HepG2 (cell line): Measurements from ENCODE around the gene MUC21. TPM values are rescaled to one million over a fixed set of nuclear protein-coding genes. Genes with fewer than 3 reads are reported as not detected.

Experiments
- ATAC-seq: fragments of 200-7000 bp; cut with Tn5 transposase; 3 replicates; pipeline ENCODE4 v1.9.1; 2020; ENCODE audit warnings: mild to moderate bottlenecking, moderate library complexity
- BruUV-seq: library from RNA; stranded (reverse); fragments of 400-500 nt; replicated peaks from 2 replicates; lab custom pipeline; 2021; lab: Mats Ljungman, UMichigan
- CTCF ChIA-PET: fragments of 300-600 bp; formaldehyde crosslinking; extraction: SDS; loops from one replicate; lab custom pipeline; 2021; ENCODE audit warnings: low total read pairs, inconsistent platforms, low intra/inter-chr PET ratio; lab: Yijun Ruan, JAX
- POLR2A ChIA-PET: fragments of 350-600 bp; sonication (Branson Sonifier 250); formaldehyde crosslinking; loops from one replicate; lab custom pipeline; 2020; ENCODE audit warnings: antibody characterized with exemption, inconsistent platforms; lab: Yijun Ruan, JAX
- DNase-seq: peaks from one replicate; pipeline ENCODE4 v3.0.0-alpha.2; 2015; ENCODE audit warnings: low spot score
- FAIRE-seq: peaks from 3 replicates; lab custom pipeline; 2011; peaks lifted over from hg19 to GRCh38; lab: Jason Lieb, UNC
- H2AFZ ChIP-seq: one replicate; pipeline ENCODE4 v1.6.1; 2011; ENCODE audit warnings: low read length, inconsistent platforms
- H3K27ac ChIP-seq: fragments of 300-600 bp; 3 replicates; pipeline ENCODE4 v1.8.0; 2011; ENCODE audit warnings: mixed run types, mild to moderate bottlenecking, mixed read lengths, low read length, inconsistent platforms; ENCODE audit not compliant: insufficient read depth; ENCODE audit errors: extremely low read length
- H3K27me3 ChIP-seq, 2 experiments: fragments of 200-600 bp in 1 of 2; 2 replicates in 1 of 2; 3 replicates in 1 of 2; pipeline versions ENCODE4 v1.6.0 to v1.8.0; 2011; ENCODE audit warnings: low read length in 2 of 2, mild to moderate bottlenecking in 2 of 2, moderate library complexity in 2 of 2, inconsistent platforms in 1 of 2; ENCODE audit not compliant: insufficient read depth in 2 of 2, control insufficient read depth in 1 of 2
- H3K36me3 ChIP-seq, 2 experiments: fragments of 200-600 bp in 1 of 2; replicated peaks in 1 of 2; 2 replicates in 1 of 2; 3 replicates in 1 of 2; pipeline versions ENCODE4 v1.5.1 to v1.8.0; 2011; ENCODE audit warnings: low read length in 2 of 2, inconsistent platforms in 1 of 2; ENCODE audit not compliant: insufficient read depth in 2 of 2, control insufficient read depth in 1 of 2
- H3K4me1 ChIP-seq: 2 replicates; pipeline ENCODE4 v1.5.1; 2012; ENCODE audit warnings: low read length, inconsistent platforms; ENCODE audit not compliant: insufficient read depth
- H3K4me2 ChIP-seq: 2 replicates; pipeline ENCODE4 v1.6.0; 2011; ENCODE audit warnings: low read depth, low read length, inconsistent platforms
- H3K4me3 ChIP-seq, 3 experiments: fragments of 200-600 bp in 1 of 3; sonication (generic), shearing (Covaris generic) in 1 of 3; replicated peaks in 1 of 3; 2 replicates each; pipeline ENCODE4 v1.5.1; 2011 to 2016; ENCODE audit warnings: low read length in 3 of 3, inconsistent platforms in 2 of 3, low read depth in 2 of 3, mild to moderate bottlenecking in 2 of 3, control low read depth in 1 of 3, mixed read lengths in 1 of 3; ENCODE audit not compliant: insufficient read depth in 1 of 3
- H3K79me2 ChIP-seq: one replicate; pipeline ENCODE4 v1.6.1; 2011; ENCODE audit warnings: low read length, inconsistent platforms; ENCODE audit not compliant: insufficient read depth
- H3K9ac ChIP-seq: 2 replicates; pipeline ENCODE4 v1.6.0; 2011; ENCODE audit warnings: mild to moderate bottlenecking, low read depth, low read length, inconsistent platforms; ENCODE audit not compliant: insufficient read depth
- H3K9me3 ChIP-seq: 2 replicates; pipeline ENCODE4 v1.5.1; 2012; ENCODE audit warnings: mild to moderate bottlenecking, low read length
- H4K20me1 ChIP-seq: 2 replicates; pipeline ENCODE4 v1.6.0; 2011; ENCODE audit warnings: inconsistent platforms, mild to moderate bottlenecking, low read length, moderate library complexity; ENCODE audit not compliant: insufficient read depth
- CREB1 ChIP-seq, 2 experiments: fragments of 450-650 bp in 1 of 2; IDR thresholded peaks; 2 replicates each; pipeline ENCODE4 v1.6.1; 2016 to 2017; ENCODE audit warnings: control low read depth in 1 of 2, mild to moderate bottlenecking in 1 of 2, missing compliant biosample characterization in 1 of 2, missing genetic modification characterization in 1 of 2
- HNF4A ChIP-seq: sonication (generic); formaldehyde crosslinking; IDR thresholded peaks from 2 replicates; pipeline ENCODE4 v1.4.0; 2020; ENCODE audit warnings: missing genetic modification reagents
- RXRA ChIP-seq: sonication (generic); formaldehyde crosslinking; IDR thresholded peaks from 2 replicates; pipeline ENCODE4 v1.5.1; 2020; ENCODE audit warnings: missing genetic modification reagents
- SNAI1 ChIP-seq: sonication (generic); formaldehyde crosslinking; IDR thresholded peaks from 2 replicates; pipeline ENCODE4 v1.5.0; 2020; ENCODE audit warnings: mild to moderate bottlenecking, missing genetic modification reagents, borderline replicate concordance
- THRA ChIP-seq: sonication (generic); formaldehyde crosslinking; IDR thresholded peaks from 2 replicates; pipeline ENCODE4 v1.4.0; 2020; ENCODE audit warnings: missing genetic modification reagents, borderline replicate concordance
- ZNF260 ChIP-seq: sonication (generic); formaldehyde crosslinking; IDR thresholded peaks from 2 replicates; pipeline ENCODE4 v1.4.0; 2020; ENCODE audit warnings: missing genetic modification reagents, low read depth, mild to moderate bottlenecking, borderline replicate concordance
- WGBS: methylation state at CpG from one replicate; pipeline ENCODE4 v1.1.6; 2017; ENCODE audit warnings: low lambda C conversion rate; 5-methylcytosine and 5-hydroxymethylcytosine counted together
- in situ Hi-C: cut with HindIII; loops from 2 replicates; pipeline ENCODE4 v1.10.0; 2017; ENCODE audit warnings: low pct_unique_long_range_greater_than_20kb; ENCODE audit not compliant: extremely low pct_ligation_motif_present
- intact Hi-C: fragments of 100-400 bp; cut with micrococcal nuclease; formaldehyde crosslinking; loops from one replicate; pipeline ENCODE4 v1.10.0; 2022; ENCODE audit not compliant: unreplicated experiment
- polyA plus RNA-seq, 8 experiments: library from polyadenylated mRNA; depleted of rRNA in 3 of 8; stranded (reverse) in 7 of 8; unstranded in 1 of 8; fragments of >200 nt; fragmentation: Illumina TruSeq in 4 of 8; extraction: Trizol in 4 of 8; gene quantifications; 2 replicates each; pipeline versions ENCODE4 v1.2.1 to v1.2.3, GENCODE V29; 2011 to 2016; ENCODE audit warnings: low read depth in 4 of 8, missing spikeins in 1 of 8, mixed read lengths in 1 of 8; ENCODE audit not compliant: insufficient read depth in 1 of 8
- total RNA-seq, 5 experiments: library from RNA; depleted of rRNA; stranded (reverse); fragments of >200 nt; fragmentation: Illumina TruSeq; extraction: Trizol; gene quantifications; 2 replicates each; pipeline ENCODE4 v1.2.3, GENCODE V29; 2016; ENCODE audit warnings: low read depth in 1 of 5

Gene MUC21
- total and polyA plus RNA-seq, 2 of the 13 experiments (the other 11 are each of a cell fraction or from before 2014, with no cell fraction given), result not detected

- Histone ChIP-seq H3K27ac (no peak within 1 kb of the TSS), H3K4me2 (no peak within 1 kb of the TSS)
Measured at GRCh38 chr6:30940361-30940986, 43.0 kb upstream of the MUC21 start, which contains the start of gene MUCL3. Gene MUCL3 (plus strand): TSS chr6:30940973. CDS start chr6:30941000, 27 bp downstream.

More at GRCh38 chr6:30940361-30940986, 43.0 kb upstream of the MUC21 start, which contains the start of gene MUCL3:
- in situ Hi-C loops (no loop called here), intact Hi-C loops (no loop called here)
- FAIRE-seq (no peak), ATAC-seq (no peak), DNase-seq (no peak)
- no TSS peak for BruUV-seq
- POLR2A ChIA-PET, result no interaction called here
- WGBS, result 5% methylated on average over 16 of the region's 16 CpGs
- Histone ChIP-seq H3K9ac (no peak within 1 kb of the TSS), H3K4me1 (peaks cover 18% of the 10 kb centered on the region), H3K79me2 (no peaks in the 10 kb centered on the region), H3K27me3 (peaks cover 2 to 35% of the 10 kb centered on the region in 2 experiments; a peak in 4 of 5 replicates), H3K4me3 (no peak within 1 kb of the TSS), H3K36me3 (no peaks in the 10 kb centered on the region), H4K20me1 (no peaks in the 10 kb centered on the region)
- CTCF ChIA-PET, result no interaction called here
- 0 out of 2 replicates have a peak, but pooled peaks have one; percentile 16 for TF ChIP-seq HNF4A (CRISPR knock-in tag)
- peak; percentile 23; the same call in 1 of the 2 replicates for TF ChIP-seq THRA
- TF ChIP-seq SNAI1 (CRISPR knock-in tag), result no peak
- TF ChIP-seq RXRA (CRISPR knock-in tag), result peak; percentile 30; the same call in 1 of the 2 replicates
- TF ChIP-seq CREB1 (IDR thresholded peaks at IDR 0.05), result peak; percentile 33; the same call in 1 of the 2 replicates
- TF ChIP-seq CREB1 (CRISPR knock-in tag; IDR thresholded peaks at IDR 0.05), result no peak
- no peak for TF ChIP-seq ZNF260 (CRISPR knock-in tag)
- TF ChIP-seq, all 625 proteins: peak for 4
- no peaks in the 10 kb centered on the region for H3K9me3 ChIP-seq
- H2AFZ ChIP-seq, result no peak within 1 kb of the TSS
